Endothelial cell of umbilical vein (primary cell): ENCODE data around the gene AKR7A2. TPM values are rescaled to one million over a fixed set of nuclear protein-coding genes. Genes with fewer than 3 reads are reported as not detected.

Experiments used
- BruUV-seq: library from RNA; stranded (reverse); fragments of 400-500 nt; replicated peaks from 2 replicates; lab custom pipeline; 2021; lab: Mats Ljungman, UMichigan
- CTCF ChIA-PET: fragments of 300-600, 350-600 bp; sonication (Branson Sonifier 250); formaldehyde crosslinking; loops from one replicate; lab custom pipeline; 2021; ENCODE audit warnings: antibody characterized with exemption, inconsistent platforms; lab: Charles Lee
- POLR2A ChIA-PET: fragments of 300-600, 350-600 bp; sonication (Branson Sonifier 250); formaldehyde crosslinking; loops from one replicate; lab custom pipeline; 2021; ENCODE audit warnings: antibody characterized with exemption, inconsistent platforms; lab: Charles Lee
- DNase-seq: peaks from one replicate; pipeline ENCODE4 v3.0.0-alpha.2; 2011; ENCODE audit warnings: low read depth, low spot score
- FAIRE-seq: peaks from 2 replicates; lab custom pipeline; 2011; peaks lifted over from hg19 to GRCh38; lab: Jason Lieb, UNC
- H2AFZ ChIP-seq: 2 replicates; pipeline ENCODE4 v1.6.0; 2012; ENCODE audit warnings: low read depth, low read length, control low read depth, inconsistent platforms
- H3K27ac ChIP-seq: 2 replicates; pipeline ENCODE4 v1.5.1; 2011; ENCODE audit warnings: low read depth, mild to moderate bottlenecking, control low read depth, low read length, moderate library complexity; ENCODE audit not compliant: insufficient read depth
- H3K27me3 ChIP-seq, 2 experiments: 2 replicates each; pipeline versions ENCODE4 v1.6.0 to v1.6.1; 2011; ENCODE audit warnings: low read length in 2 of 2, mixed read lengths in 1 of 2; ENCODE audit not compliant: control insufficient read depth in 2 of 2, insufficient read depth in 2 of 2
- H3K36me3 ChIP-seq, 2 experiments: 2 replicates in 1 of 2; 3 replicates in 1 of 2; pipeline ENCODE4 v1.5.1; 2011; ENCODE audit warnings: low read length in 2 of 2, mild to moderate bottlenecking in 1 of 2, moderate library complexity in 1 of 2; ENCODE audit not compliant: control insufficient read depth in 2 of 2, insufficient read depth in 2 of 2; ENCODE audit errors: extremely low read depth in 1 of 2
- H3K4me1 ChIP-seq: 3 replicates; pipeline ENCODE4 v1.5.1; 2011; ENCODE audit warnings: mild to moderate bottlenecking, low read length; ENCODE audit not compliant: control insufficient read depth, insufficient read depth; ENCODE audit errors: extremely low read depth
- H3K4me2 ChIP-seq: 2 replicates; pipeline ENCODE4 v1.6.1; 2011; ENCODE audit warnings: low read length, control low read depth, mixed read lengths; ENCODE audit not compliant: insufficient read depth
- H3K4me3 ChIP-seq, 3 experiments: fragments of 200-600 bp in 1 of 3; sonication (generic), shearing (Covaris generic) in 1 of 3; replicated peaks in 1 of 3; 2 replicates each; pipeline ENCODE4 v1.5.1; 2011 to 2016; ENCODE audit warnings: control low read depth in 3 of 3, low read length in 3 of 3, mild to moderate bottlenecking in 2 of 3, inconsistent platforms in 1 of 3, low read depth in 1 of 3, moderate library complexity in 1 of 3; ENCODE audit not compliant: insufficient read depth in 1 of 3
- H3K79me2 ChIP-seq: 2 replicates; pipeline ENCODE4 v1.6.0; 2012; ENCODE audit warnings: low read length, inconsistent platforms; ENCODE audit not compliant: control insufficient read depth, insufficient read depth
- H3K9ac ChIP-seq: replicated peaks from 2 replicates; pipeline ENCODE3; 2011; ENCODE audit warnings: low read length, control low read depth; ENCODE audit not compliant: insufficient read depth; ENCODE audit errors: extremely low read depth
- H3K9me1 ChIP-seq: replicated peaks from 3 replicates; pipeline ENCODE4 v1.6.0; 2011; ENCODE audit warnings: mild to moderate bottlenecking, low read length; ENCODE audit not compliant: control insufficient read depth, insufficient read depth; ENCODE audit errors: extremely low read depth
- H3K9me3 ChIP-seq: replicated peaks from 2 replicates; pipeline ENCODE4 v1.5.1; 2012; ENCODE audit warnings: low read length, inconsistent platforms; ENCODE audit not compliant: control insufficient read depth, insufficient read depth
- H4K20me1 ChIP-seq: replicated peaks from 2 replicates; pipeline ENCODE3; 2011; ENCODE audit warnings: mild to moderate bottlenecking, low read length; ENCODE audit not compliant: control insufficient read depth, insufficient read depth; ENCODE audit errors: extremely low read depth
- CTCF ChIP-seq, 2 donors: IDR thresholded peaks; 1 replicate in 1 of 2; 2 replicates in 1 of 2; pipeline ENCODE4 v1.5.1; 2011; ENCODE audit warnings: low read length in 2 of 2, mild to moderate bottlenecking in 2 of 2, moderate library complexity in 2 of 2, control low read depth in 1 of 2, inconsistent platforms in 1 of 2, low read depth in 1 of 2; ENCODE audit not compliant: insufficient read depth in 1 of 2; ENCODE audit errors: extremely low read depth in 1 of 2
- EZH2 ChIP-seq: IDR thresholded peaks from 2 replicates; pipeline ENCODE4 v1.6.1; 2012; ENCODE audit warnings: borderline replicate concordance, low read depth, mild to moderate bottlenecking, moderate library complexity, low read length, inconsistent platforms; ENCODE audit not compliant: severe bottlenecking
- FOS ChIP-seq: IDR thresholded peaks from 2 replicates; pipeline ENCODE4 v1.6.1; 2011; ENCODE audit warnings: mild to moderate bottlenecking, low read length, moderate library complexity, borderline replicate concordance; ENCODE audit not compliant: insufficient read depth
- GATA2 ChIP-seq: IDR thresholded peaks from 2 replicates; pipeline ENCODE4 v1.7.0; 2011; ENCODE audit warnings: low read depth, mild to moderate bottlenecking, moderate library complexity, mixed read lengths, low read length; ENCODE audit not compliant: insufficient read length, insufficient read depth
- JUN ChIP-seq: IDR thresholded peaks from 2 replicates; pipeline ENCODE4 v1.6.1; 2011; ENCODE audit warnings: borderline replicate concordance, low read depth; ENCODE audit not compliant: insufficient read length, insufficient read depth
- MAX ChIP-seq: IDR thresholded peaks from 2 replicates; pipeline ENCODE4 v1.6.1; 2011; ENCODE audit not compliant: insufficient read depth, insufficient read length
- MYC ChIP-seq: IDR thresholded peaks from one replicate; pipeline ENCODE4 v1.6.1; 2011; ENCODE audit warnings: mild to moderate bottlenecking, low read depth, low read length
- POLR2A ChIP-seq: IDR thresholded peaks from 2 replicates; pipeline ENCODE4 v1.6.1; 2012; ENCODE audit warnings: low read depth, mild to moderate bottlenecking, control low read depth, low read length
- POLR2AphosphoS5 ChIP-seq: IDR thresholded peaks from 2 replicates; pipeline ENCODE4 v1.6.1; 2012; ENCODE audit warnings: low read depth, mild to moderate bottlenecking, control low read depth, low read length, moderate library complexity; ENCODE audit not compliant: insufficient read depth
- dilution Hi-C: fragments of 300-500 bp; cut with MboI; formaldehyde crosslinking; loops from one replicate; pipeline ENCODE4 v1.15.0; 2019; ENCODE audit warnings: low sequenced_read_pairs; ENCODE audit not compliant: extremely low pct_ligation_motif_present
- intact Hi-C: fragments of 100-400 bp; cut with micrococcal nuclease; formaldehyde crosslinking; loops from one replicate; pipeline ENCODE4 v1.10.0; 2022
- polyA plus RNA-seq, 4 experiments: library from polyadenylated mRNA; depleted of rRNA in 3 of 4; stranded (reverse) in 3 of 4; unstranded in 1 of 4; fragments of >200 nt; gene quantifications; 2 replicates each; pipeline versions ENCODE4 v1.2.1 to v1.2.3, GENCODE V29; 2011 to 2012; ENCODE audit warnings: missing spikeins in 1 of 4
- total RNA-seq: library from RNA; stranded (reverse); gene quantifications from 2 replicates; pipeline ENCODE4 v1.2.3, GENCODE V29; 2021

AKR7A2 gene
- total and polyA plus RNA-seq, 2 donors (not counting 3 experiments of a cell fraction or from before 2014, with no cell fraction given), result 48.0 to 70.7 TPM

GRCh38 chr1:19258353-19258752 is 53.6 kb downstream of the AKR7A2 start:
- no peaks in the 10 kb centered on the region for H3K9me3 ChIP-seq
- H3K36me3 ChIP-seq, result peaks cover 13 to 30% of the 10 kb centered on the region in 2 experiments
- no peaks in the 10 kb centered on the region for H4K20me1 ChIP-seq
- intact Hi-C loops, result loop anchor here (10.0 kb wide), 1 partner anchor 336 kb away; a partner anchor contains a TSS
- H3K9ac ChIP-seq, result no peak overlapping the region
- no peak overlapping the region for H3K4me2 ChIP-seq
- BruUV-seq, result no TSS peak
- dilution Hi-C loops, result no loop called here
- no peak for FAIRE-seq
- no peak overlapping the region for H2AFZ ChIP-seq
- no peak overlapping the region for H3K27ac ChIP-seq
- no peak for DNase-seq
- peaks cover 2% of the 10 kb centered on the region for H3K4me1 ChIP-seq
- no peak for TF ChIP-seq POLR2A
- no peak for TF ChIP-seq JUN
- TF ChIP-seq MYC, result no peak
- TF ChIP-seq MAX, result no peak
- no peak for TF ChIP-seq EZH2
- no peak for TF ChIP-seq GATA2
- TF ChIP-seq FOS, result no peak
- no peak for TF ChIP-seq CTCF (IDR thresholded peaks at IDR 0.05; ENCODE audit: extremely low read depth in 1 of 2, insufficient read depth in 1 of 2, low read depth in 1 of 2, low read length in 2 of 2)
- TF ChIP-seq POLR2AphosphoS5, result no peak
- no peaks in the 10 kb centered on the region for H3K27me3 ChIP-seq
- ChIA-PET POLR2A (no interaction called here), CTCF (no interaction called here)
- H3K9me1 ChIP-seq, result no peaks in the 10 kb centered on the region
- H3K79me2 ChIP-seq, result peaks cover 23% of the 10 kb centered on the region
- no peak overlapping the region for H3K4me3 ChIP-seq
